ENCODE results near the gene LRMDA. TPM values are rescaled to one million over a fixed set of nuclear protein-coding genes. Genes with fewer than 3 reads are reported as not detected.

The LRMDA gene
- total and polyA plus RNA-seq, 10 of the 15 experiments (the other 5 are each of a cell fraction or from before 2014, with no cell fraction given): 0.07 to 0.54 (median 0.29) TPM; not detected in 4

GRCh38 chr10:75952093-75952492, 520.7 kb downstream of the LRMDA start:
- Histone ChIP-seq H3K4me3 (no peak overlapping the region), H3K9ac (ENCODE audit: control insufficient read depth, insufficient read depth, low read length) (no peak overlapping the region), H3K4me1 (ENCODE audit: control insufficient read depth, insufficient read depth, low read length) (no peaks in the 10 kb centered on the region), H3K27ac (ENCODE audit: control insufficient read depth, insufficient read depth) (no peak overlapping the region), H3K4me2 (ENCODE audit: control insufficient read depth, insufficient read depth) (no peak overlapping the region), H4K20me1 (ENCODE audit: control insufficient read depth, insufficient read depth) (no peaks in the 10 kb centered on the region), H3K36me3 (ENCODE audit: control insufficient read depth in 2 of 2, insufficient read depth in 2 of 2, low read length in 1 of 2) (no peaks in the 10 kb centered on the region), H2AFZ (ENCODE audit: control insufficient read depth, low read depth, low read length) (no peak overlapping the region), H3K79me2 (ENCODE audit: control insufficient read depth, insufficient read depth, low read length) (no peaks in the 10 kb centered on the region), H3K27me3 (replicated peaks in 1 of 2; ENCODE audit: control insufficient read depth in 2 of 2, insufficient read depth in 2 of 2, low read length in 1 of 2) (no peaks in the 10 kb centered on the region), H3K9me3 (replicated peaks; ENCODE audit: control insufficient read depth, insufficient read depth, low read length) (no peaks in the 10 kb centered on the region)
- no peak for ATAC-seq
- POLR2A ChIA-PET: no interaction called here
- intact Hi-C loops (cut with micrococcal nuclease; ENCODE audit: unreplicated experiment) (no loop called here), in situ Hi-C loops (cut with MboI) (no loop called here)
- FAIRE-seq: no peak
- no peak for DNase-seq (ENCODE audit: low read depth, low spot score)
- no TSS peak for BruUV-seq (replicated peaks)
- no peak for TF ChIP-seq CREM (IDR thresholded peaks at IDR 0.05; ENCODE audit: low read depth)
- TF ChIP-seq ZBTB4 (CRISPR knock-in tag; IDR thresholded peaks at IDR 0.05): no peak
- TF ChIP-seq MYB (IDR thresholded peaks at IDR 0.05; ENCODE audit: borderline replicate concordance, low read depth, low read length): no peak
- TF ChIP-seq IRF4 (IDR thresholded peaks at IDR 0.05; ENCODE audit: low read depth, low read length): no peak
- TF ChIP-seq CREB1 (IDR thresholded peaks at IDR 0.05; ENCODE audit: low read depth): no peak
- TF ChIP-seq RBBP5 (conservative IDR thresholded peaks at IDR 0.05): no peak
- TF ChIP-seq NFXL1 (IDR thresholded peaks at IDR 0.05; ENCODE audit: borderline replicate concordance): no peak
- TF ChIP-seq CBX5 (IDR thresholded peaks at IDR 0.05; ENCODE audit: low read depth): no peak
- no peak for TF ChIP-seq TCF7 (IDR thresholded peaks at IDR 0.05; ENCODE audit: borderline replicate concordance)
- no peak for TF ChIP-seq NRF1 (conservative IDR thresholded peaks at IDR 0.05; ENCODE audit: low read depth, low read length)
- no peak for TF ChIP-seq CBFB (IDR thresholded peaks at IDR 0.05; ENCODE audit: low read depth)
- no peak for TF ChIP-seq ZNF687 (IDR thresholded peaks at IDR 0.05)
- no peak for TF ChIP-seq ZNF207 (IDR thresholded peaks at IDR 0.05; ENCODE audit: borderline replicate concordance)
- TF ChIP-seq POLR2A (IDR thresholded peaks at IDR 0.05; ENCODE audit: low read depth, low read length): no peak
- CTCF ChIA-PET: no interaction called here
- SMC1A ChIA-PET (ENCODE audit: uncharacterized antibody, unreplicated experiment): no interaction called here
- WGBS (ENCODE audit: insufficient coverage, insufficient replicate concordance, low lambda C conversion rate, missing lambda C conversion rate): 2% methylated on average over 7 of the region's 7 CpGs
- RAD21 ChIA-PET (ENCODE audit: unreplicated experiment): no interaction called here

All from GM12878 (cell line).